GM18502 (cell line): ENCODE measurements around the gene AMZ1.
"Not testable (repeated sequence)": the region's sequence is repeated elsewhere in the genome, so short reads cannot be mapped to it uniquely, and the experiment has no call there.

Experiments used
- ATAC-seq: cut with Tn5 transposase; IDR thresholded peaks from one replicate; pipeline ENCODE4 v1.9.1; 2021; ENCODE audit warnings: mild to moderate bottlenecking; ENCODE audit not compliant: unreplicated experiment, poor library complexity

Gene AMZ1

DNA sequence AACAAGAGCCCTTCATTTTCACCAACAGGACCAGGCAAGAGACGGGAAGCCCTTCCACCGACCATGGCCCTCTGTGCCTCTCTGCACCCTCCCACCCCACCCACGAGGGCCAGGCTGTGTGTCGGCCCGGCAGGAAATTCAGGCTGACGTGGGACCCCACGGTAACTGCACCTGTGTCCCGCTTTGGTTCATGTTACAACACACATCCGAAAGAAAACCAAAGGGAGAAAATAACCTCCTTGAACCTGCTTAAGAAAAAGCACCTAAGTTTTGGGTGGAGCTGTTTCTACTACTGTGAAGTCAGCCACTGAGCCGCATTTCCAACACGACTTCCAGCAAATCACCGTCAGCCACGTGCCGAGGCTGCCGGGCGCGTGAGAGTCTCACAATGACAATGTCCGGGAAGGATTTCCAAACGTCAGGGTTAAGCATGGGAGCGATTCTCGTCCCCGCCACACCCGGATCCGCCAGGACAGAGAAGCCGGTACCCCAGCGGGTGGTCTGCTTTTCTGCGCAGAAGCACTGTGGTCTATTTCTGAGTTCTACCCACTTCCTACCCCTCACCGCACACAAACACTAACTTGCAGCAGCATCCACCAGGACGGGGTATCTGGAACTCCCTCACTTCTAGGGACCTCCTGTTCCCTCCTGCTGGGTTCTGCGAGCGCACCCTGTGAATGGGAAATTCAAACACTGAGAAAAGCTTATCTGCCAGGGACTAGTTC is 36.6 kb downstream of the AMZ1 start:
- no peak for ATAC-seq

- no peak for ATAC-seq
These were observed 37.4 kb downstream of the AMZ1 start for GRCh38 chr7:2725178-2726105.

- no peak for ATAC-seq
These were observed 38.5 kb downstream of the AMZ1 start for GRCh38 chr7:2726316-2727018.

DNA sequence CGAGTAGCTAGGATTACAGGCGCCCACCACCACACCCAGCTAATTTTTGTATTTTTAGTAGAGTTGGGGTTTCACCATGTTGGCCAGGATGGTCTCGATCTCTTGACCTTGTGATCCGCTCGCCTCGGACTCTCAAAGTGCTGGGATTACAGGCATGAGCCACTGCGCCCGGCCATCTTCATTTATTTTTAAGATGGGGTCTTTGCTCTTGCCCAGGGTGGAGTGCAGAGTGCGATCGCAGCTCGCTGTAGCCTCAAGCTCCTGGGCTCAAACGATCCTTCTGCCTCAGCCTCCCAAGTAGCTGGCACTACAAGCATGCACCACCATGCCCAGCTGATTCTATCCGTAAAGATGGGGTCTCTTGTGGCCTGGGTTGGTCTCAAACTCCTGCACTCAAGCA is 39.2 kb downstream of the AMZ1 start:
- ATAC-seq, result not testable (repeated sequence)

DNA sequence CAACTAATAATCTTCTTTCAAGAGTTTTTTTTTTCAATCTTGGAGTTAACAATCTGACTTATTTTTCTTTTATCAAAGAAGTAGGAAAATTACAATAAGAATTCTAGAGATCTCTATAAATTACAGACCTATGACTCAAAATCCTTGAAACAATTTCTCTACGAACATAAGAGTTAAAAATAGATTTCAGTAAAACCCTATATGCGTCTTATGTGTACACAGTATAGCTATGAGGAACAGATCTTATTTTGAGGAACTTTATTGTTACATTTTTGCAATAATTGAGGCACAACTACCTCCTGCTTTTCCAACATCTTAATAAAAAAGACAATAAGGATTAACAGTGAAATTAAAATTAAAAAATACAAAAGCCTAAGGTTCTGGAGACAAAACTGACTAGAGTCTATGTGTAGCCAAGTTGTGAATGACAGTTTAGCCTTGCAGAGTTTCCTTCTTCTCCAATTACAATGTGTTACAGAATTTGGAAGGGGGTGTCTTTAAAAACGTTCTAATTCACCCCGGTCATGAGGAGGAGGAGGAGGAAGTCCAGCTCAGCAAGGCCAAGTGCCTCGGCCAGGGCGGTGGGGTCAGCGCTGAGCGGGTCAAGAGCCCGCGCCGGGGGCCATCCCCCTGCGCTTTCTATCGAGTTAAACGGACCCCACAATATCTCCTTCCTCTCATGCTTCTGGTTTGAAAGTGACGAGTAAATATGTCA is 40.5 kb downstream of the AMZ1 start:
- no peak for ATAC-seq

GRCh38 chr7:2729031-2729892 is 41.3 kb downstream of the AMZ1 start:
- ATAC-seq, result no peak

DNA sequence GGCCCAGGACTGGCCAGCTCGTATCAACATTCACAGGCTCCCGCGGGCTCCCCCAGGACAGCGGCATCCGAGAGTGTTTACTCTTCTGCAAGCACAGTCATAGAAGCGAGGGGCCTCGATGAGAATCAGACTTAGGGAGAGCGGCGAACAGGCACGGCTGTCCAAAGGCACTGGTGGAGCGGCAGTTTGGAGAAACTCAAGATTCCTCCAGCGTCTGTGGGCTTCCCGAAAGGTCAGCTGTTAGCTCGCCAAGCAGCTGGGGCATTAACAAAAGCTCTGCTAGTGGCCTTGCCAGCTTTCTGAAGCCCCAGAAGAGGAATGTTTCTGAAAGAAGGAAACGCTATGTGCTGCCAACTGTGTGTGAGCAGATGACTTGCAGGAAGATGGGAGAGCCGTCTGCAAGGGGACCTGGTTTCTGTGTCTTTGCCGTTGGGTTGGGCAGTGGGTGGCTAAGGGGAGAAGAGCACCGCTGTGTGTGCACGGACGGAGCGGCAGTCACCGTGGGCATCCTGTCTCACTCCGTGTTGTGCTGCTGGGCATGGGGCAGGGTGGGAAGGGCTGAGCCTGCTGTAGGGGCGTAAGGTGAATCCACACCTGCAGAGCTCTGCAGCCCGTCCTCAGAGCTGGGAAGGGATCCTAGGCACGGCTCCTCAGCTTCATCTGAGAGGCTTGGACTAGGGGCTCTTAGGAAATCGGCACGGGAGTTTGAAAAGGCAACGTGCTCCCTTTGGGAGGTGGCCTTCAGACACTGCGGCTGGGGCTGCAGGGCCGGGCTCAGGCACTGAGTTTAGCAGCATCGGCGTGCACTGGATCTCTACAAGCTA is 42.1 kb downstream of the AMZ1 start:
- no peak for ATAC-seq

- no peak for ATAC-seq
These were observed 43.1 kb downstream of the AMZ1 start for GRCh38 chr7:2730846-2731770.

- no peak for ATAC-seq
These were observed 44.4 kb downstream of the AMZ1 start for GRCh38 chr7:2732388-2732787.

- ATAC-seq, result no peak
These were observed 45.1 kb downstream of the AMZ1 start for GRCh38 chr7:2732959-2733584.

DNA sequence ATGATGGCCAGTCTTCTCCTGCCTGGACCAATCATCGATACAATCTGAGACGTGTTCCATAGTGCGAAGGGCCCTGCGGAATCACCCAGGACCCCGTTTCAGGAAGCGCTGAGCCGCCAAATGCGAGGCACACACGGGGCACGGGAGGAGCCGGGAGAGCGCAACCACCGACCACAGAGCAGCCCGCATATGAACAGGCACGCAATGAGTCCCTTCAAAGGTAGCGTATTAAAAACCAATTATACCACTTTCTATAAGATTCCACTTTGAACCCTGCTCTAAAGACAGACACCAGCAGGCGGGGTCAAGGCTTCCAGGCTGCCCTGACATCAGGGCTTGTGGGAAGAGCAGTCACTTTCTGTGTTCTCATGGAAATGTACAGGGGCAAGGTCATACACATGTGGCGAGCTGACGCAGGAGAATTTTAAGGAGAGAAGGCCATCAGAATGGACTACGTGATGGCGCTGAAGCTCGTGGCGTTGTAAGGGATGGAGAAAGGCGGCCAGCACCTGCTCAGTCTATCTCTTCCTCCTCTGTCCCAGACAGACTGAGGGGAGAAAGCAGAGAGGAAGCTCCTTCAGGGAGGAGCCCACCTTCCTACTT is 46.2 kb downstream of the AMZ1 start:
- no peak for ATAC-seq

DNA sequence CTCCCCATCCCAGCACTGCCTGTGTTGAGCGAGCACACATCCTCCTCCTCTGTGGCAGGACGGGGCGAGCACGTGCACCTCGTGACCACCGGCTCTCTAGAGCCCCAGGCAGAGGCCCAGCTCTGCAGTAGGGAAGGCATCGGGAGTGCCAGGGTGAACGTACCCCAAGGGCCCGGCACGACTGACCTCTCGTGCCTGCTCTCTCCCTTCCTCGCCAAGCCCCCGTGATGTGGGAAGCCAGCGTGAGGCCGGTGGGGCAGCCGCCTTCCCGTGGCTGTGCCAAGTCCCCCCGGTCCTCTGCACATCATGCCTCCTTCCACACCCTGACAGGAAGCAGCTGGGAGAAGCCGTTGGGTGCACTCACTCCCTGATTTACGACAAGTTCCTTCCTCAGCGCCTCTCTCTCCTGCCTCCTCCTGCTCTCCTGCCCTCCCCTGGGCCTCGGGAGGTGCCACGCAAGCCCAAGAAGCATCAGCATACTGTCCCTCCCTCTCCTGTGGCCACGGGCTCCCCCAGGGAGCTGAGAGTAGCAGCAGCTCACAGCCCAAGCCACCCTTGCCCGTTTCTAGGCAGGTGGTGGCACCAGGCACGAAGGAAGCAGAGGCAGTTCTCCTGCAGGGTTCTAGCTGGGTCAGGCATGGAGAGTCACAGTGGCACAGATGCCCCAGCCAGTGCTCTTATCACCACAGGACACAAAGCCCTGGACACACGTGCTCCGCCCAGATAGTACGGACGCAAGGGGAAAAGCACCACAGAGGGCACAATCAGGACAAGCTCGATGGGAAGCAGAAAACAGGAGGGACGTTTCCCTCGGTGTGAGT is 47.0 kb downstream of the AMZ1 start:
- no peak for ATAC-seq

DNA sequence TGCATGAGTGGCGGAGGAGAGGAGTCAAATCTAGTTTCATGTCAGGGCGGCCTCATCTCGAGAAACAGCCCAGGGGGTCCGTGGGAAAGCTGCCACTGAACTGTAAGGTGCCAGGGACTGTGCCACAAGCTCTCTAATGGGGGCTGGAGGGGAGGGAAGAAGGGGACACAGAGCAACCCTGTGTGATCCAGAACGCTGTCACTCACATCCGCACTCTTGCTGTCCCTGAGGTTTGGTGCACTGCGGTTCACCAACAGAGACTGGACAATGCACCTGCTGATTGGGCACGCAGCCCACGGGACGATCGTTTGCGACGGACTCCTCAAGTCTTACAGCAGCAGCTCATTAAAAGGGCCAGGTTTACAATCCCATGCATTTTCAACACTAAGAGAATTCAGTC is 47.7 kb downstream of the AMZ1 start:
- no peak for ATAC-seq

DNA sequence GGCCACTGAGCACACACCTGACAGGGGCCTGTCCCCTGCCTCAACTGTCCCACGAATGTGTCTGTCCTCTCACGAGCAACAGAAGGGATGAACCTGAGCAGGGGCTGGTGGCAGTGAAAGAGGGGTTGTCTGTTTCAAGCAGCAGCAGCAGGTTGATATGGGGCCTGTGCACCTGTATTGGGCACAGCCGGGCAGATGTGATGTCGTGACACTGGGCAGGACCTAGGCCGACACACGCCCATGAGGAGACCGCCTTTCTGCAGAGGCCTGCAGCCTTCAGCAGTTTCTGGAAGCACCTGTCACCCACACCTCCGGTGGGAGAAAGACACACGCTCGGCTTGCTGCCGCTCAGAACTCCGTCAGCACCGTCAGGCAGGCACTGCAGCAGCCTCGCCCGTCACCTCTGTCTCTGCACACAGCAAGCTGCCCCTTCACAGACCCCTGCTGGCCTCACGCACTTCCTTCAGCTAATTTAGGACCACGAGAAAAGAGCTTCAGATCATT is 48.5 kb downstream of the AMZ1 start:
- no peak for ATAC-seq

GRCh38 chr7:2737005-2737743 is 49.2 kb downstream of the AMZ1 start:
- ATAC-seq, result not testable (repeated sequence)
